HG02885 (cell line): ENCODE results near the gene GRM2.

ENCODE experiments used
- ATAC-seq: cut with Tn5 transposase; IDR thresholded peaks from one replicate; pipeline ENCODE4 v1.9.1; 2021; ENCODE audit warnings: mild to moderate bottlenecking; ENCODE audit not compliant: unreplicated experiment, poor library complexity

The GRM2 gene

DNA sequence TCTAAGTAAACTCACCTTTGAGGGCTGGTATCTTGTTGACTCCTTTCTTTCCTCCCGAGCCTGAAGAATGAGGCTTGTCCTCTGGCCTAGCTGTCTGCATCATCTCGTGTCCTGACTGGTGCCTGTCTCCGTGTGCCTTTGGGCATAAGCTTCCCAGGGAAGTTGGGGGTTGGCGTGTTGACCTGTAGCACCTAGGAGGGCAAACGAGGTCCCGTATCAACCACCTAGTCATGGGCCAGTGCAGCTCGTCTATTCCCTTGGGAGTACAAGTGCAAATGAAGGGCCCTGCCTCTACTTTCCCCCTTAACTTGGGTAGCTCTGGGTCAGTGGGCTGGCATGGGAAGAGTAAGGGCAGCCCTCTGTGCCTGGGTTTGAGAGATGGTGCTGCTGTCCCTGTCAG, 27.1 kb upstream of the GRM2 start:
- no peak for ATAC-seq

DNA sequence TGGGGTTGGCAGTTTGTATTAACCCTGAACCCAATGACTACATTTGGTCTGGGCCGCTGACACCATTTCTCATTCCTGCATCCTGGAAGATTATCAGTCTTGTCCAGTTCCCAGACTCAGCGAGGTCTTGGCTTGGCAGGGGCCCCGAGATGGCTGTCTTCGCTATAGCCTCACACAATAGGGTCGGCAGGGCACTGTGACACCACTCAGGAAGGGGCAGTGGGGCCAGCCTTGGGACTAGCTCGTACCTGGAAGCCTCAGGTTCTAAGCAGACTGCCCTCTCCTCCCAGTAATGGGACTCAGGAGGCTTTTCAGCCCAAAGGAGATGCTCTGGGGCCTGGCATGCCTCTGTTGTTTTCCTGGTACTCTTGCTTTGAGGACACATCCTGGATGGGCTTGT, 26.7 kb upstream of the GRM2 start:
- no peak for ATAC-seq

GRCh38 chr3:51680663-51681230, 26.1 kb upstream of the GRM2 start:
- no peak for ATAC-seq

- no peak for ATAC-seq
Observed at GRCh38 chr3:51681453-51681852, 25.4 kb upstream of the GRM2 start.

- peak; percentile 91 for ATAC-seq
Observed at GRCh38 chr3:51682079-51682478, 24.8 kb upstream of the GRM2 start.

DNA sequence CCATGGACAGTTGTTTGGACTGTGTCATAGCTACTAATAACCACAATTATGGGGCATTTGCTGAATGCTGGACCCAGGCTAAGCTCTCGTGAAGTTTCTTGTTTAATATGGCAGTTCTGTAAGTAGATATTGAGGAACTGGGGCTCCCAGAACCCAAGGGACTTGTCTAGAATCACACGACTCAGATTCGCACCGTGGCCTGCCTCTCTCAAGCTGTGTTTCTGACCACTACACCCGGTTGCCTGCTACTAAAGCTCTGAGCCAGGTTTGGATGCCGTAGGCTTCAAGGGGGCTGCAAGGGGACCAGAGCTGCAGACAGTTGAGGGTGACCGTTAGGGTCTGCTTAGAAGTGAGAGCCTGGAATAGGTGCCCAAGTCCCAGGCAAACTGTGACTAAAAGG, 24.3 kb upstream of the GRM2 start:
- no peak for ATAC-seq

- ATAC-seq = no peak
Observed at GRCh38 chr3:51683566-51683965, 23.3 kb upstream of the GRM2 start.

- no peak for ATAC-seq
Observed at GRCh38 chr3:51684971-51685751, 21.7 kb upstream of the GRM2 start.

- no peak for ATAC-seq
Observed at GRCh38 chr3:51686056-51686455, 20.8 kb upstream of the GRM2 start.

GRCh38 chr3:51686512-51687215, 20.2 kb upstream of the GRM2 start:
- ATAC-seq = no peak

DNA sequence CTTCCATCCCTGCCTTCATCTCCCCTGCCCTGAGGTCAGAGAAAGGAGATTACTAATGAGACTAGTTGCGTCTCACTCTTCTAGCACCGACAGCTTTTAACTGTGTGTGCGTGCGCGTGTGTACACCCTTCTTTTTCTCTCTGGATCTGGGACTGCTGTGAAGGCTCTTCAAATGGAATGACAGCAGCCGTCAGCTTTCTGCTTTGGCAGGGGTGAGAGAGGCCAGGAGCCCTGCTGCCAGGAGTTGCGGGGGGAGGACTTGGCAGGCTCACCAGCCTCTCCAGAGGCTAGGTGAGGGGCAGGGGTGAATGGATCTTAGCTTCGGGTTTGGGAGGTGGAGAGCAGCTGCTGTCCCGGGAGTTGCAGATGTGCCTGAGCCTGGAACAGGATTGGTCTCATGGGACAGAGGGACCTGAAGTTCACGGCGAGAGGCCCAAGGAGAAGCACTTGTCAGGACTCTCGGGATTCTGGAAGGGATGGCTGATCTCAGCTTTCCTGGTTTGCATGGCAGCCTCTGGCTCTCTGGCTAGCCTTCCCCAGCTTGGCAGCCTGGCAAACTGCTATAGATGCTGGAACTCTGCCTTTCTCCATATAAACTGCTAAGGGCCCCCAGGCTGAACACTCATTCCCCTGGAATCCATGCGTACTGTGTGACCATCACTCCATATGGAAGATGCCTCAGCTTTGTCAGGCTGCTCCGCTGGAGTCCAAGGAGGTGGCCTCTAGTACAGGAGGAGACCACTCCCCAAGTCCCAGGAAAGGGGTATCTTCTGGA, 19.2 kb upstream of the GRM2 start:
- no peak for ATAC-seq

DNA sequence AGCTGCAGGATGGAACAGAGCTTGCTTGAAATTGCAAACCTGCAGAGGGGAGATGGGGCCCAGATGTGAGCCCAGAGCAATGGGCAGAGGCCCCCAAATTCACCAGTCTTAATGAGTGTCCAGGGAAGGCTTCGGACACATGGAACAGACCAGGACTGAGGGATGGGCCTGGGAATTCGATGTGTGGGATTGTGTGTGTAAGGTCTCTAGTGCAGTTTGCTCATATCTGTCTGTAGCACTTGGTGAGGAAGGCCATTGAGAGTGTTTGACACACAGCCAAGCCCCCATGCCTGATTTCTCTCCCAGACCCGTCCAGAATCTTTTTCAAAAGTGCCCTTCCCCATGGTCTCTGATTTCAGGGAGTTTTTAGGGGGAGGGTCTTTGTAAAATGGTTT, 18.7 kb upstream of the GRM2 start:
- no peak for ATAC-seq

- ATAC-seq = no peak
Observed at GRCh38 chr3:51691021-51691420, 15.8 kb upstream of the GRM2 start.

DNA sequence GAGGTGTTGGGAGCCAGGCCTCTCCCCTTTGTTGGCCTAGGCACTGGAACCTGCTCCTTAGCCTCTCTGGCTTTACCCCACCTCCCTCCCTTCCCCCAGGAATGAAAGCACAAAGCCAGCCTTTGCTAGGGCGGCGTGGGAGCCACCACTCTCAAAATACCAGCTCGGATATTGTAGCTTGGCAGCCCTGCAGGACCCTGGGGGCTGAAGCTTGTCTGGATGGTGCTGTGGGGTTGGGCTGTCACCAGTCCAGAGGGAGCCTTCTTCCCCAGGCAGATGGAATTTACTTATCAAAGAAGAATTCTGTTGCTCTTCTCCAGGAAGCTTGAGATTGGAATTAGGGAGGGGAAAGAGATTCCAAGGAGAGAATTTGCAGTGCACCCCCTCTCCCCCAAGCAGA, 14.9 kb upstream of the GRM2 start:
- no peak for ATAC-seq

- ATAC-seq = no peak
Observed at GRCh38 chr3:51692980-51693395, 13.9 kb upstream of the GRM2 start.

DNA sequence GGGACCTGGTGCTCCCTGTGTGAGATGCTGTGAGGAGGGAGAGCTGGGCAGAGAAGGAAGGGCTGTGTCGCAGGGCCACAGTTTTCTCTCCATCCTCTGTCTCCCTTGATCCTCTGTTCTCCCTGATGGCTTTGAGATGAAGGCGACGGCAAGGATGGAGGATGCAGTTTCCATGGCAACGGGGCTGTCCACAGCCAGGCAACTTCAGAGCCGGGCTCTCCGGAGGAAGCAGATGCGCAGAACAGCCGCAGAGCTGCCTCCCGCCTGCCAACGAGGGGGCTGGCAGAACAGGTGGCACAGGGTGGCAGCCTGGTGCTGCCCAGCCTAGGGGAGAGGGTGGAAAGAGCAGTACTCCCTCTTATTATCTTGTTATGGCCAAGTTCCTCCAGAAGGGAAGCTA, 9.9 kb upstream of the GRM2 start:
- no peak for ATAC-seq

DNA sequence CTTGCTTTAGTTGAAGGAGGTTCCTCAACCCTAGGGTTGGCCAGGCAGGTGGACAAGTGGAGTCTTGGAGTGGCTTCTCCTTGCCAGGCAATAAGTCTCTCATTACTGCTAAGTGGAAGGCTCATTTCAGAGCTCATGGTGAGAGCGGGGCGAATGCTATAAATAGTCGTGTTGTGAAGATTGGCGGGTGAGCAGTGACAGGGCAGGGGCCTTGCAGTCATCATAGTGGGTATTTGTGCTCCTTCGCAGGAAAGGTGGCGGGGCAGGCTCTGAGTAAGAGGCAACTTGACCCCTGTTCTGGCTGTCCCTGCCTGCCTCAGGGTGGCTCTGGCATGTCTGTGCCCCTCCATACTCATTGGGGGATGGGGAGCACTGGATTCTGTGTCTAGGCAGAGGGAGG, 8.7 kb upstream of the GRM2 start:
- no peak for ATAC-seq

- ATAC-seq = no peak
Observed at GRCh38 chr3:51700403-51700802, 6.5 kb upstream of the GRM2 start.

GRCh38 chr3:51702156-51702555, 4.7 kb upstream of the GRM2 start:
- ATAC-seq = no peak

GRCh38 chr3:51703068-51703760, 3.7 kb upstream of the GRM2 start:
- no peak for ATAC-seq
